ENCODE measurements around the gene USH1C. TPM values are rescaled to one million over a fixed set of nuclear protein-coding genes. Genes with fewer than 3 reads are reported as not detected.
A peak's percentile ranks its signal among the peaks of the same experiment; 100 is the strongest.

Gene USH1C
- total RNA-seq, 1 experiment from 2014 or later: not detected

GRCh38 chr11:17571431-17572358 is 27.5 kb upstream of the USH1C start:
- no peak for DNase-seq (ENCODE audit: low read depth)

GRCh38 chr11:17570034-17570433 is 25.8 kb upstream of the USH1C start:
- no peak for DNase-seq (ENCODE audit: low read depth)

- no peak for DNase-seq (ENCODE audit: low read depth)
Observed at GRCh38 chr11:17568944-17569343, 24.7 kb upstream of the USH1C start.

GRCh38 chr11:17564687-17565042 is 20.4 kb upstream of the USH1C start:
- DNase-seq (ENCODE audit: low read depth): peak; percentile 12

GRCh38 chr11:17563961-17564686 is 19.9 kb upstream of the USH1C start:
- no peak for DNase-seq (ENCODE audit: low read depth)

GRCh38 chr11:17563231-17563646 is 19.0 kb upstream of the USH1C start:
- DNase-seq (ENCODE audit: low read depth): peak; percentile 30

- no peak for DNase-seq (ENCODE audit: low read depth)
Observed at GRCh38 chr11:17561526-17561925, 17.3 kb upstream of the USH1C start.

GRCh38 chr11:17561111-17561415 is 16.8 kb upstream of the USH1C start:
- no peak for DNase-seq (ENCODE audit: low read depth)

GRCh38 chr11:17560281-17561110 is 16.3 kb upstream of the USH1C start:
- DNase-seq (ENCODE audit: low read depth): no peak

GRCh38 chr11:17559341-17560087 is 15.3 kb upstream of the USH1C start:
- DNase-seq (ENCODE audit: low read depth): no peak

GRCh38 chr11:17558916-17559315 is 14.7 kb upstream of the USH1C start:
- DNase-seq (ENCODE audit: low read depth): no peak

- DNase-seq (ENCODE audit: low read depth): no peak
Observed at GRCh38 chr11:17558025-17558780, 14.0 kb upstream of the USH1C start.

GRCh38 chr11:17556999-17557398 is 12.8 kb upstream of the USH1C start:
- no peak for DNase-seq (ENCODE audit: low read depth)

GRCh38 chr11:17554487-17554886 is 10.3 kb upstream of the USH1C start:
- DNase-seq (ENCODE audit: low read depth): no peak

- no peak for DNase-seq (ENCODE audit: low read depth)
Observed at GRCh38 chr11:17553249-17553546, 9.0 kb upstream of the USH1C start.

- no peak for DNase-seq (ENCODE audit: low read depth)
Observed at GRCh38 chr11:17552392-17553248, 8.4 kb upstream of the USH1C start.

GRCh38 chr11:17552041-17552355 is 7.8 kb upstream of the USH1C start:
- DNase-seq (ENCODE audit: low read depth): no peak

- no peak for DNase-seq (ENCODE audit: low read depth)
Observed at GRCh38 chr11:17551347-17552040, 7.3 kb upstream of the USH1C start.
